Effector memory CD4-positive, alpha-beta T cell (primary cell): ENCODE measurements around the gene GFOD1.
"Not testable (repeated sequence)": the region's sequence is repeated elsewhere in the genome, so short reads cannot be mapped to it uniquely, and the experiment has no call there.

Source experiments
- DNase-seq, 3 donors: peaks; one replicate each; pipeline ENCODE4 v3.0.0-alpha.2; 2020
- H3K27ac ChIP-seq: 2 replicates; pipeline ENCODE4 v1.7.0; 2013; ENCODE audit warnings: mild to moderate bottlenecking, low read length, moderate library complexity; ENCODE audit not compliant: insufficient read depth, poor library complexity, severe bottlenecking
- H3K27me3 ChIP-seq: replicated peaks from 2 replicates; pipeline ENCODE4 v1.7.0; 2013; ENCODE audit warnings: mild to moderate bottlenecking, low read length; ENCODE audit not compliant: insufficient read depth, control insufficient read depth, poor library complexity, severe bottlenecking
- H3K36me3 ChIP-seq: 2 replicates; pipeline ENCODE4 v1.7.0; 2013; ENCODE audit warnings: mild to moderate bottlenecking, low read length, moderate library complexity; ENCODE audit not compliant: control insufficient read depth, insufficient read depth
- H3K4me1 ChIP-seq: 2 replicates; pipeline ENCODE4 v1.7.0; 2013; ENCODE audit warnings: low read length, mild to moderate bottlenecking; ENCODE audit not compliant: control insufficient read depth, insufficient read depth, poor library complexity, severe bottlenecking
- H3K4me3 ChIP-seq: 2 replicates; pipeline ENCODE4 v1.7.0; 2013; ENCODE audit warnings: low read length, low read depth, mild to moderate bottlenecking; ENCODE audit not compliant: insufficient read depth, poor library complexity, severe bottlenecking
- H3K9me3 ChIP-seq: 2 replicates; pipeline ENCODE4 v1.7.0; 2013; ENCODE audit warnings: mild to moderate bottlenecking, low read length, moderate library complexity; ENCODE audit not compliant: control insufficient read depth

Gene GFOD1

GRCh38 chr6:13466304-13467215, 20.8 kb downstream of the GFOD1 start:
- no peak overlapping the region for H3K4me3 ChIP-seq
- no peak overlapping the region for H3K27ac ChIP-seq
- DNase-seq, result no peak
- no peaks in the 10 kb centered on the region for H3K27me3 ChIP-seq
- no peaks in the 10 kb centered on the region for H3K36me3 ChIP-seq
- H3K9me3 ChIP-seq, result no peaks in the 10 kb centered on the region
- H3K4me1 ChIP-seq, result no peaks in the 10 kb centered on the region

GRCh38 chr6:13465734-13466133, 21.7 kb downstream of the GFOD1 start:
- Histone ChIP-seq H3K4me3 (no peak overlapping the region), H3K27ac (no peak overlapping the region), H3K4me1 (no peaks in the 10 kb centered on the region), H3K9me3 (no peaks in the 10 kb centered on the region), H3K27me3 (no peaks in the 10 kb centered on the region), H3K36me3 (no peaks in the 10 kb centered on the region)
- no peak for DNase-seq

- Histone ChIP-seq H3K9me3 (no peaks in the 10 kb centered on the region), H3K36me3 (no peaks in the 10 kb centered on the region), H3K4me3 (no peak overlapping the region), H3K27me3 (no peaks in the 10 kb centered on the region), H3K4me1 (no peaks in the 10 kb centered on the region), H3K27ac (no peak overlapping the region)
- DNase-seq, result no peak
These were observed 23.5 kb downstream of the GFOD1 start for GRCh38 chr6:13463941-13464340.

- Histone ChIP-seq H3K36me3 (no peaks in the 10 kb centered on the region), H3K9me3 (no peaks in the 10 kb centered on the region), H3K4me1 (no peaks in the 10 kb centered on the region), H3K27ac (no peak overlapping the region), H3K27me3 (no peaks in the 10 kb centered on the region), H3K4me3 (no peak overlapping the region)
- no peak for DNase-seq
These were observed 24.1 kb downstream of the GFOD1 start for GRCh38 chr6:13463328-13463717.

GRCh38 chr6:13462458-13463327, 24.7 kb downstream of the GFOD1 start:
- Histone ChIP-seq H3K9me3 (no peaks in the 10 kb centered on the region), H3K4me3 (no peak overlapping the region), H3K4me1 (no peaks in the 10 kb centered on the region), H3K36me3 (no peaks in the 10 kb centered on the region), H3K27ac (no peak overlapping the region), H3K27me3 (no peaks in the 10 kb centered on the region)
- no peak for DNase-seq

- H3K4me3 ChIP-seq, result no peak overlapping the region
These were observed 25.6 kb downstream of the GFOD1 start for GRCh38 chr6:13461805-13462204.

GRCh38 chr6:13461307-13461706, 26.1 kb downstream of the GFOD1 start:
- no peaks in the 10 kb centered on the region for H3K4me1 ChIP-seq
- no peaks in the 10 kb centered on the region for H3K9me3 ChIP-seq
- H3K27ac ChIP-seq, result no peak overlapping the region
- no peaks in the 10 kb centered on the region for H3K36me3 ChIP-seq
- DNase-seq, result no peak
- H3K27me3 ChIP-seq, result no peaks in the 10 kb centered on the region
- no peak overlapping the region for H3K4me3 ChIP-seq

More at GRCh38 chr6:13461805-13462204, 25.6 kb downstream of the GFOD1 start:
- Histone ChIP-seq H3K4me1 (no peaks in the 10 kb centered on the region), H3K27ac (no peak overlapping the region), H3K9me3 (no peaks in the 10 kb centered on the region), H3K27me3 (no peaks in the 10 kb centered on the region), H3K36me3 (no peaks in the 10 kb centered on the region)
- no peak for DNase-seq

GRCh38 chr6:13460289-13460688, 27.1 kb downstream of the GFOD1 start:
- H3K4me1 ChIP-seq, DNase-seq, H3K9me3 ChIP-seq, H3K36me3 ChIP-seq, H3K27me3 ChIP-seq, H3K4me3 ChIP-seq, H3K27ac ChIP-seq: not testable (repeated sequence)

- Histone ChIP-seq H3K9me3 (no peaks in the 10 kb centered on the region), H3K4me3 (no peak overlapping the region), H3K36me3 (no peaks in the 10 kb centered on the region), H3K27ac (no peak overlapping the region), H3K4me1 (peaks cover 6% of the 10 kb centered on the region), H3K27me3 (no peaks in the 10 kb centered on the region)
- DNase-seq, result no peak
These were observed 29.8 kb downstream of the GFOD1 start for GRCh38 chr6:13457577-13457976.

GRCh38 chr6:13455552-13455966, 31.8 kb downstream of the GFOD1 start:
- Histone ChIP-seq H3K4me1 (peaks cover 6% of the 10 kb centered on the region), H3K9me3 (no peaks in the 10 kb centered on the region), H3K27ac (no peak overlapping the region), H3K27me3 (no peaks in the 10 kb centered on the region), H3K36me3 (no peaks in the 10 kb centered on the region), H3K4me3 (no peak overlapping the region)
- no peak for DNase-seq
